ENCODE measurements around the gene EEF1AKMT1.

- TF ChIP-seq CTCF (IDR thresholded peaks at IDR 0.05) (no peak), POLR2A (IDR thresholded peaks at IDR 0.05) (no peak)
Measured at GRCh38 chr13:20686863-20687579, 86.7 kb downstream of the EEF1AKMT1 start.

All from heart left ventricle (tissue), 13 donors.